HAP-1 (cell line): ENCODE results near the gene PRICKLE3.
"Not testable (repeated sequence)": the region's sequence is repeated elsewhere in the genome, so short reads cannot be mapped to it uniquely, and the experiment has no call there.

Experiments used
- DNase-seq, 2 experiments: peaks; one replicate each; pipeline ENCODE4 v3.0.0-alpha.2; 2016 to 2020; ENCODE audit warnings: low spot score in 2 of 2
- H3K27me3 ChIP-seq: fragments of 250-450 bp; sonication (Bioruptor Pico); 2 replicates; pipeline ENCODE4 v1.5.1; 2020; ENCODE audit warnings: low read depth, mild to moderate bottlenecking, moderate library complexity
- H3K36me3 ChIP-seq: fragments of 250-450 bp; sonication (Bioruptor Pico); replicated peaks from 2 replicates; pipeline ENCODE4 v1.5.1; 2020; ENCODE audit warnings: mild to moderate bottlenecking
- H3K4me1 ChIP-seq: fragments of 250-450 bp; sonication (Bioruptor Pico); 2 replicates; pipeline ENCODE4 v1.5.1; 2020; ENCODE audit warnings: mild to moderate bottlenecking
- H3K4me3 ChIP-seq: fragments of 250-450 bp; sonication (Bioruptor Pico); 2 replicates; pipeline ENCODE4 v1.5.1; 2020; ENCODE audit warnings: mild to moderate bottlenecking, moderate library complexity
- H3K9me3 ChIP-seq: fragments of 250-450 bp; sonication (Bioruptor Pico); 2 replicates; pipeline ENCODE4 v1.5.1; 2020; ENCODE audit warnings: mild to moderate bottlenecking, moderate library complexity
- in situ Hi-C: fragments of 300-500 bp; cut with MboI; formaldehyde crosslinking; loops from 3 replicates; pipeline ENCODE4 v1.14.3; 2020; ENCODE audit warnings: low sequenced_read_pairs, inconsistent platforms, mixed read lengths

PRICKLE3 gene

GRCh38 chrX:49153467-49153866, 32.7 kb downstream of the PRICKLE3 start:
- Histone ChIP-seq H3K36me3 (no peaks in the 10 kb centered on the region), H3K9me3 (no peaks in the 10 kb centered on the region), H3K4me1 (peaks cover 15% of the 10 kb centered on the region), H3K4me3 (no peak overlapping the region), H3K27me3 (no peaks in the 10 kb centered on the region)
- in situ Hi-C loops, result no loop called here
- DNase-seq, result no peak

GRCh38 chrX:49149291-49149690, 36.9 kb downstream of the PRICKLE3 start:
- DNase-seq, H3K9me3 ChIP-seq, in situ Hi-C loops, H3K4me1 ChIP-seq, H3K36me3 ChIP-seq, H3K27me3 ChIP-seq, H3K4me3 ChIP-seq: not testable (repeated sequence)

GRCh38 chrX:49148390-49149100, 37.6 kb downstream of the PRICKLE3 start:
- in situ Hi-C loops, H3K27me3 ChIP-seq, H3K4me1 ChIP-seq, DNase-seq, H3K9me3 ChIP-seq, H3K36me3 ChIP-seq, H3K4me3 ChIP-seq: not testable (repeated sequence)

- Histone ChIP-seq H3K4me3 (no peak overlapping the region), H3K36me3 (no peaks in the 10 kb centered on the region), H3K4me1 (no peaks in the 10 kb centered on the region), H3K9me3 (no peaks in the 10 kb centered on the region), H3K27me3 (no peaks in the 10 kb centered on the region)
- no peak for DNase-seq
- in situ Hi-C loops, result no loop called here
Observed at GRCh38 chrX:49147936-49148335, 38.2 kb downstream of the PRICKLE3 start.

GRCh38 chrX:49147282-49147681, 38.9 kb downstream of the PRICKLE3 start:
- H3K36me3 ChIP-seq, result no peaks in the 10 kb centered on the region

GRCh38 chrX:49143154-49143553, 43.0 kb downstream of the PRICKLE3 start:
- in situ Hi-C loops, H3K9me3 ChIP-seq, DNase-seq, H3K4me3 ChIP-seq, H3K27me3 ChIP-seq, H3K36me3 ChIP-seq, H3K4me1 ChIP-seq: not testable (repeated sequence)

More at GRCh38 chrX:49147282-49147681, 38.9 kb downstream of the PRICKLE3 start:
- H3K9me3 ChIP-seq, result no peaks in the 10 kb centered on the region
- H3K27me3 ChIP-seq, result no peaks in the 10 kb centered on the region
- DNase-seq, result no peak
- in situ Hi-C loops, result no loop called here
- no peaks in the 10 kb centered on the region for H3K4me1 ChIP-seq
- no peak overlapping the region for H3K4me3 ChIP-seq

GRCh38 chrX:49142264-49142663, 43.9 kb downstream of the PRICKLE3 start:
- DNase-seq, H3K4me3 ChIP-seq, H3K9me3 ChIP-seq, H3K4me1 ChIP-seq, H3K36me3 ChIP-seq, H3K27me3 ChIP-seq, in situ Hi-C loops: not testable (repeated sequence)

GRCh38 chrX:49139713-49140112, 46.5 kb downstream of the PRICKLE3 start:
- DNase-seq, result no peak
- no peaks in the 10 kb centered on the region for H3K36me3 ChIP-seq
- no peak overlapping the region for H3K4me3 ChIP-seq
- no peaks in the 10 kb centered on the region for H3K9me3 ChIP-seq
- in situ Hi-C loops, result no loop called here
- H3K27me3 ChIP-seq, result no peaks in the 10 kb centered on the region
- no peaks in the 10 kb centered on the region for H3K4me1 ChIP-seq

- no peak for DNase-seq
- in situ Hi-C loops, result no loop called here
- Histone ChIP-seq H3K27me3 (no peaks in the 10 kb centered on the region), H3K4me3 (no peak overlapping the region), H3K4me1 (no peaks in the 10 kb centered on the region), H3K36me3 (no peaks in the 10 kb centered on the region), H3K9me3 (no peaks in the 10 kb centered on the region)
Observed at GRCh38 chrX:49137492-49137891, 48.7 kb downstream of the PRICKLE3 start.

GRCh38 chrX:49133759-49134158, 52.4 kb downstream of the PRICKLE3 start:
- Histone ChIP-seq H3K9me3 (no peaks in the 10 kb centered on the region), H3K4me3 (no peak overlapping the region), H3K36me3 (no peaks in the 10 kb centered on the region), H3K27me3 (no peaks in the 10 kb centered on the region), H3K4me1 (no peaks in the 10 kb centered on the region)
- in situ Hi-C loops, result no loop called here
- no peak for DNase-seq

- in situ Hi-C loops, H3K9me3 ChIP-seq, H3K4me3 ChIP-seq, DNase-seq, H3K36me3 ChIP-seq, H3K4me1 ChIP-seq, H3K27me3 ChIP-seq: not testable (repeated sequence)
Observed at GRCh38 chrX:49132275-49132674, 53.9 kb downstream of the PRICKLE3 start.

GRCh38 chrX:49129427-49129826, 56.7 kb downstream of the PRICKLE3 start:
- H3K4me1 ChIP-seq, result no peaks in the 10 kb centered on the region
- H3K4me3 ChIP-seq, result no peak overlapping the region
- no peaks in the 10 kb centered on the region for H3K27me3 ChIP-seq
- no peaks in the 10 kb centered on the region for H3K36me3 ChIP-seq
- in situ Hi-C loops, result no loop called here
- no peaks in the 10 kb centered on the region for H3K9me3 ChIP-seq
- no peak for DNase-seq

- H3K4me3 ChIP-seq, in situ Hi-C loops, H3K36me3 ChIP-seq, DNase-seq, H3K4me1 ChIP-seq, H3K27me3 ChIP-seq, H3K9me3 ChIP-seq: not testable (repeated sequence)
Observed at GRCh38 chrX:49127742-49128258, 58.4 kb downstream of the PRICKLE3 start.
